ENCODE results near the gene PRKAR1A.

Gene PRKAR1A

DNA sequence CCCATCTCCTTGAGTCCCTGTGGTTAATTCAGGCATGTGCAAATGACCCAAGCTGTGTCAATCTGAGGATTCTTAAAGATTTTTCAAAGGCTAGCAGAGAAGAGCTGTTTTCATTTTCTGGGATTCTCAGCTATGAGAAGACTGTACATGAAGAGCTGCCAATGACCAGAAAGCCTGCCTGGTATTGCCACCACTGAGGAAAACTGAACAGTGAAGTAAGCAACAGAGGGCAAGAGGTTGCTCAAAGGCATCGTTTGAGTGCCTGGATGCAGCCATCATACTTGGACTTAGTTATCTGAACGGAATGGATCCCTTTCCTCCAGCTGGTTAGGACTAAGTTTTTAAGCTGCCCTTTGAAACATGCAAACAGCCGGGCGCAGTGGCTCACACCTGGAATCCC is 50.5 kb downstream of the PRKAR1A start:
- no peak for DNase-seq (ENCODE audit: low read depth)
- TF ChIP-seq POLR2A (IDR thresholded peaks at IDR 0.05; ENCODE audit: extremely low read depth, insufficient read length): no peak
- no peak for TF ChIP-seq MYC (IDR thresholded peaks at IDR 0.05; ENCODE audit: low read depth, low read length)
- TF ChIP-seq, protein P1, sequence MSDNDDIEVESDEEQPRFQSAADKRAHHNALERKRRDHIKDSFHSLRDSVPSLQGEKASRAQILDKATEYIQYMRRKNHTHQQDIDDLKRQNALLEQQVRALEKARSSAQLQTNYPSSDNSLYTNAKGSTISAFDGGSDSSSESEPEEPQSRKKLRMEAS (IDR thresholded peaks at IDR 0.05; ENCODE audit: low read depth, low read length): no peak
- TF ChIP-seq, protein P2, sequence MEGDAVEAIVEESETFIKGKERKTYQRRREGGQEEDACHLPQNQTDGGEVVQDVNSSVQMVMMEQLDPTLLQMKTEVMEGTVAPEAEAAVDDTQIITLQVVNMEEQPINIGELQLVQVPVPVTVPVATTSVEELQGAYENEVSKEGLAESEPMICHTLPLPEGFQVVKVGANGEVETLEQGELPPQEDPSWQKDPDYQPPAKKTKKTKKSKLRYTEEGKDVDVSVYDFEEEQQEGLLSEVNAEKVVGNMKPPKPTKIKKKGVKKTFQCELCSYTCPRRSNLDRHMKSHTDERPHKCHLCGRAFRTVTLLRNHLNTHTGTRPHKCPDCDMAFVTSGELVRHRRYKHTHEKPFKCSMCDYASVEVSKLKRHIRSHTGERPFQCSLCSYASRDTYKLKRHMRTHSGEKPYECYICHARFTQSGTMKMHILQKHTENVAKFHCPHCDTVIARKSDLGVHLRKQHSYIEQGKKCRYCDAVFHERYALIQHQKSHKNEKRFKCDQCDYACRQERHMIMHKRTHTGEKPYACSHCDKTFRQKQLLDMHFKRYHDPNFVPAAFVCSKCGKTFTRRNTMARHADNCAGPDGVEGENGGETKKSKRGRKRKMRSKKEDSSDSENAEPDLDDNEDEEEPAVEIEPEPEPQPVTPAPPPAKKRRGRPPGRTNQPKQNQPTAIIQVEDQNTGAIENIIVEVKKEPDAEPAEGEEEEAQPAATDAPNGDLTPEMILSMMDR (IDR thresholded peaks at IDR 0.05; ENCODE audit: low read depth, low read length): no peak
- no peak overlapping the region for H3K4me3 ChIP-seq (ENCODE audit: low read depth, low read length)

DNA sequence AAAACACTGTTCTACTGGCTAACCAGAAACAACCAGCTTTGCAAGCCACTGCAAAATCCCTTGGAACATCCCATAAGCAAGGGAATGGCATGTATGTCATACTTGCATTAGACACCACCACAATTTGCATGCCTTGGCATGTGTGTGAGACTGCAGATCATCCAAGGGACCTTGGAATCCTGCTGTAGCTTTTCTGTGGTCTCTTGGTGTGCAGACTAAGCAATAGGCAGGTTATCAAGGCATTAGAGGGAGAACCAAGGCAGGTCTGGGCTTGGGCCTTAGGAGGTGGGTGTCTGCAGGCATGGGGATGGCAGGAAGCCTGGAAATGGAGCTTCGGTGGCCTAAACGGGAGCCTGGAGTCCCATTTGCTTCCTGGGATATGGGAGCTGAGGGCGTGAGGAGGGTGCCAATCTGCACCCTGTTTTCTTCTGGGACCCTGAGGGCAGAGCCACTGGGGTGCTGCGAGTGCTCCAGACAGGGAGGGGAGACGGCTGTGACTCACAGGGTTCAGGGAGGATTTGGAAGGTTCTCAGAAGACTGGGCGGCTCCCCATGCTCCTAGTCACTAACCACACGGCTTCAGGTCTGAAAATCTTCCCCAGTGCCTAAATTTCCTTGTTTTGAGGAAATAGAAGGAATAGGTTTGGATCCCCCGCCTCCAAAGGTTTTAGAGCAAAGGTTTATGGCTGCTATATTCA is 52.3 kb downstream of the PRKAR1A start:
- no peak overlapping the region for H3K4me3 ChIP-seq (ENCODE audit: low read depth, low read length)
- no peak for DNase-seq (ENCODE audit: low read depth)
- no peak for TF ChIP-seq POLR2A (IDR thresholded peaks at IDR 0.05; ENCODE audit: extremely low read depth, insufficient read length)
- TF ChIP-seq MYC (IDR thresholded peaks at IDR 0.05; ENCODE audit: low read depth, low read length): no peak
- TF ChIP-seq, protein P2 (IDR thresholded peaks at IDR 0.05; ENCODE audit: low read depth, low read length): no peak
- TF ChIP-seq, protein P1 (IDR thresholded peaks at IDR 0.05; ENCODE audit: low read depth, low read length): no peak

DNA sequence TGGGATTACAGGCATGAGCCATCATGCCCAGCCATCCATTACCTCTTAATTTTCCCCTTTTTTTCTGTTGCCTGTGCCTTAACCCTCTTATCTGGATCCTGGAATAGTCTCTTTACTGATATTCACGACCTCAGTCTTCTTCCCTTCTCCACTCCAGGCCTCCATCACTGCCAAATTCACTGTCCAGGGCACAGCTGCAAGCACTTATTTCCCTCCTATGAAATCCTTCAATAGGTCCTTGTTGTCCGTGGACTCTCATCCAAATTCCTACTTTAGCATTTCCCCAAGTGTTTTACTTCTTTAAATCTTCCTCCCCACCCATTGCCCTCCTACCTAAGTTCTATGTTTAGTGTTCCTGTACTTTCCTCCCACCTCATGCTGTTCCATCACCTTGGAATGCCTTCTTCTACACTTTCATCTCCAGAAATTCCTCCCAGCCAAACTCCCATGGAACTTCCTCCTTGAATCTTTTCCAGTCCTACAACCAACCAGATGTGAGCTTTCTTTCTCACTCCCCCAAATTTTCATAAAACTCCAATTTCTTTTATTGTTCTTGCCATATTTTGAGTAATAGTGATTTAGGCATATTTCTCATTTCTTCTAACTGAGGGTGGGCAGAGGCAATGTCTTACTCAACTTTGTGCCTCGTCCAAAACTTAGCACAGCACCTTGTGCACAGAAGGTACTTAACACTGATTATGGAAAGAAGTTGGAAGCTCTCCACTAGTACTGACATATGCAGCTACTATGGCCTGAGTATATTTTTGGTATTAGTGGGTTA is 53.6 kb downstream of the PRKAR1A start:
- TF ChIP-seq POLR2A (IDR thresholded peaks at IDR 0.05; ENCODE audit: extremely low read depth, insufficient read length) (no peak), MYC (IDR thresholded peaks at IDR 0.05; ENCODE audit: low read depth, low read length) (no peak)
- TF ChIP-seq, protein P1 (IDR thresholded peaks at IDR 0.05; ENCODE audit: low read depth, low read length): no peak
- TF ChIP-seq, protein P2 (IDR thresholded peaks at IDR 0.05; ENCODE audit: low read depth, low read length): no peak

DNA sequence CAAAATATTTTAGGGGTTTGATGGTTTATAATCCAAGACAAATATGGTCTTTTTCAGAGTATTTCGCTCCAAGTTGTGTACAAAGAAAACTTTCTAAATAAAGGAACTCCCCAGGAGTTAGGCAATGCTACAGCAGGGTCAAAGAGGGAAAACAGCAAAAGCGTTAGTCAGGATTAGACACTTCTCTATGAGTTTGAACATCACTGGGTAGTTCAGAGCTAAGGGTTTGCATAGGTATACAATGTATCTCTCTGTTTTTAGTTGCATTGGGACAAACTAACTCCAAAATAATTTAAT is 54.2 kb downstream of the PRKAR1A start:
- DNase-seq (ENCODE audit: low read depth): no peak
- TF ChIP-seq MYC (IDR thresholded peaks at IDR 0.05; ENCODE audit: low read depth, low read length): no peak
- TF ChIP-seq POLR2A (IDR thresholded peaks at IDR 0.05; ENCODE audit: extremely low read depth, insufficient read length): no peak
- TF ChIP-seq, protein P1 (IDR thresholded peaks at IDR 0.05; ENCODE audit: low read depth, low read length): no peak
- TF ChIP-seq, protein P2 (IDR thresholded peaks at IDR 0.05; ENCODE audit: low read depth, low read length): no peak
- H3K4me3 ChIP-seq (ENCODE audit: low read depth, low read length): no peak overlapping the region

More for the DNA sequence above, 53.6 kb downstream of the PRKAR1A start:
- no peak for DNase-seq (ENCODE audit: low read depth)
- H3K4me3 ChIP-seq (ENCODE audit: low read depth, low read length): no peak overlapping the region

DNA sequence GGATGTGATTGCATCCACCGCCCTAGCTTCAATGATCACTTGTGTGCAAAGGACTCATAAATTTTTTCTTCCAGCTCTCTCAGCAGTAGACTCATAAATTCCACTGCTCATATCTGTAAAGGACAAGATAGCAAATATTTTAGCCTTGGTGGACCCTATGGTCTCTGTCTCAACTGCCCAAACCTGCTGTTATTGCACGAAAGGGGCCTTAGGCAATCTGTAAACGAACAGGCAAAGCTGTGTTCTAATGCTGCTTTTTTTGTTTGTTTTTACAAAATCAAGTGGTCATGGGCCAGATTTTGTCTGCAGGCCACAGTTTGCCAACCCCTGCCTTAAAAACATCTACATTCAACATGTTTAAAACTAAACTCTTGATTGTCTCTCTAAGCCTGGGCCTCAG is 54.8 kb downstream of the PRKAR1A start:
- TF ChIP-seq, protein P1 (IDR thresholded peaks at IDR 0.05; ENCODE audit: low read depth, low read length): no peak
- TF ChIP-seq, protein P2 (IDR thresholded peaks at IDR 0.05; ENCODE audit: low read depth, low read length): no peak
- DNase-seq (ENCODE audit: low read depth): no peak
- no peak overlapping the region for H3K4me3 ChIP-seq (ENCODE audit: low read depth, low read length)
